B cell (primary cell): ENCODE measurements around the gene PEBP1. TPM values are rescaled to one million over a fixed set of nuclear protein-coding genes. Genes with fewer than 3 reads are reported as not detected.

Experiments used
- ATAC-seq: fragments of 200-7000 bp; cut with Tn5 transposase; one replicate; pipeline ENCODE4 v1.10.0; 2021; ENCODE audit warnings: low read depth, mild to moderate bottlenecking, moderate number of reproducible peaks, moderate library complexity
- CTCF ChIA-PET: fragments of 350-600 bp; sonication (Branson Sonifier 250); formaldehyde crosslinking; loops from one replicate; lab custom pipeline; 2021; ENCODE audit warnings: antibody characterized with exemption, inconsistent platforms; lab: Charles Lee
- POLR2A ChIA-PET: fragments of 350-600 bp; sonication (Branson Sonifier 250); formaldehyde crosslinking; loops from one replicate; lab custom pipeline; 2021; ENCODE audit warnings: antibody characterized with exemption; lab: Charles Lee
- DNase-seq: peaks from one replicate; pipeline ENCODE4 v3.0.0; 2013
- H2AFZ ChIP-seq: 2 replicates; pipeline ENCODE4 v1.6.1; 2012; ENCODE audit warnings: mild to moderate bottlenecking, low read depth, low read length; ENCODE audit not compliant: insufficient read depth, poor library complexity, severe bottlenecking
- H3K27ac ChIP-seq, 2 donors: 1 replicate in 1 of 2; 2 replicates in 1 of 2; pipeline ENCODE4 v1.5.1; 2012 to 2013; ENCODE audit warnings: low read length in 2 of 2, mild to moderate bottlenecking in 2 of 2, moderate library complexity in 1 of 2
- H3K27me3 ChIP-seq, 4 experiments: fragments of 200-600 bp in 1 of 4; sonication (generic) in 1 of 4; replicated peaks in 1 of 4; 1 replicate in 2 of 4; 2 replicates in 2 of 4; pipeline versions ENCODE4 v1.6.1 to v1.7.0; 2013 to 2016; ENCODE audit warnings: low read length in 3 of 4, mild to moderate bottlenecking in 2 of 4, mixed read lengths in 1 of 4, moderate library complexity in 1 of 4; ENCODE audit not compliant: insufficient read depth in 4 of 4, control insufficient read depth in 3 of 4; ENCODE audit errors: control extremely low read depth in 1 of 4
- H3K36me3 ChIP-seq, 2 experiments: replicated peaks in 1 of 2; 1 replicate in 1 of 2; 2 replicates in 1 of 2; pipeline versions ENCODE4 v1.6.1 to v1.7.1; 2013; ENCODE audit warnings: low read length in 1 of 2; ENCODE audit not compliant: insufficient read depth in 2 of 2, control insufficient read depth in 1 of 2; ENCODE audit errors: control extremely low read depth in 1 of 2, extremely low read depth in 1 of 2
- H3K4me1 ChIP-seq, 2 donors: fragments of 200-600 bp in 1 of 2; sonication (generic) in 1 of 2; 1 replicate in 1 of 2; 2 replicates in 1 of 2; pipeline versions ENCODE4 v1.5.1 to v1.6.1; 2013 to 2017; ENCODE audit warnings: low read length in 2 of 2; ENCODE audit not compliant: control insufficient read depth in 2 of 2, insufficient read depth in 2 of 2
- H3K4me2 ChIP-seq: replicated peaks from 2 replicates; pipeline ENCODE3; 2012; ENCODE audit warnings: mild to moderate bottlenecking, low read depth, low read length; ENCODE audit not compliant: poor library complexity, severe bottlenecking
- H3K4me3 ChIP-seq, 5 experiments: fragments of 200-600 bp in 1 of 5; sonication (generic) in 1 of 5; 1 replicate in 3 of 5; 2 replicates in 2 of 5; pipeline versions ENCODE4 v1.5.1 to v1.7.0; 2011 to 2016; ENCODE audit warnings: low read length in 4 of 5, mild to moderate bottlenecking in 4 of 5, low read depth in 2 of 5, control low read depth in 1 of 5, moderate library complexity in 1 of 5; ENCODE audit not compliant: insufficient read depth in 1 of 5; ENCODE audit errors: control extremely low read depth in 1 of 5, extremely low read depth in 1 of 5
- H3K79me2 ChIP-seq: fragments of 200-600 bp; sonication (generic); one replicate; pipeline ENCODE4 v1.6.0; 2016; ENCODE audit warnings: low read length; ENCODE audit not compliant: control insufficient read depth, insufficient read depth
- H3K9ac ChIP-seq: fragments of 200-600 bp; sonication (generic); 2 replicates; pipeline ENCODE4 v1.6.1; 2017; ENCODE audit warnings: mild to moderate bottlenecking, low read length, moderate library complexity
- H3K9me3 ChIP-seq, 3 donors: one replicate each; pipeline versions ENCODE4 v1.6.1 to v1.7.1; 2013; ENCODE audit warnings: low read length in 2 of 3; ENCODE audit not compliant: control insufficient read depth in 2 of 3, insufficient read depth in 1 of 3; ENCODE audit errors: control extremely low read depth in 1 of 3
- H4K20me1 ChIP-seq: 2 replicates; pipeline ENCODE4 v1.6.0; 2012; ENCODE audit warnings: mild to moderate bottlenecking, low read length; ENCODE audit not compliant: insufficient read depth, control insufficient read depth, poor library complexity, severe bottlenecking
- H3K27ac Mint-ChIP-seq: one replicate; pipeline ENCODE4 v1.8.0; 2021; ENCODE audit warnings: mixed read lengths
- H3K27me3 Mint-ChIP-seq: one replicate; pipeline ENCODE4 v1.8.0; 2021; ENCODE audit warnings: mixed read lengths
- H3K4me1 Mint-ChIP-seq: one replicate; pipeline ENCODE4 v1.8.0; 2021; ENCODE audit warnings: mixed read lengths
- H3K4me3 Mint-ChIP-seq: one replicate; pipeline ENCODE4 v1.8.0; 2021; ENCODE audit warnings: mixed read lengths
- H3K9me3 Mint-ChIP-seq: one replicate; pipeline ENCODE4 v1.8.0; 2022; ENCODE audit warnings: mixed read lengths; ENCODE audit not compliant: insufficient read depth
- CTCF ChIP-seq: fragments of 200-600 bp; IDR thresholded peaks from one replicate; pipeline ENCODE4 v1.8.0; 2022; ENCODE audit warnings: antibody characterized with exemption, mild to moderate bottlenecking
- EZH2 ChIP-seq: IDR thresholded peaks from 2 replicates; pipeline ENCODE4 v1.6.1; 2012; ENCODE audit warnings: borderline replicate concordance, low read depth, mild to moderate bottlenecking, moderate library complexity, low read length; ENCODE audit not compliant: insufficient read depth, poor library complexity, severe bottlenecking
- WGBS: methylation state at CpG from one replicate; pipeline ENCODE4 v1.1.5; 2013; ENCODE audit warnings: missing lambda C conversion rate; ENCODE audit not compliant: insufficient coverage; 5-methylcytosine and 5-hydroxymethylcytosine counted together
- intact Hi-C: fragments of 100-400 bp; cut with micrococcal nuclease; formaldehyde crosslinking; loops from one replicate; pipeline ENCODE4 v1.10.0; 2022
- polyA plus RNA-seq: library from polyadenylated mRNA; depleted of rRNA; stranded (reverse); fragments of >200 nt; gene quantifications from 2 replicates; pipeline ENCODE4 v1.2.3, GENCODE V29; 2012
- total RNA-seq, 2 donors: library from RNA; stranded (reverse); fragments of 120-200 nt in 1 of 2; gene quantifications; 1 replicate in 1 of 2; 2 replicates in 1 of 2; pipeline versions ENCODE4 v1.2.3 to v1.2.4, GENCODE V29; 2013 to 2022

Gene PEBP1
- total and polyA plus RNA-seq, 2 donors (not counting 1 experiment from before 2014, with no cell fraction given) = 76.6 to 106 TPM

GRCh38 chr12:118164798-118165486 is 29.0 kb downstream of the PEBP1 start:
- no peak for TF ChIP-seq EZH2
- TF ChIP-seq CTCF = peak; percentile 59
- Histone ChIP-seq H3K79me2 (no peaks in the 10 kb centered on the region), H3K36me3 (peaks cover 5 to 53% of the 10 kb centered on the region in 2 experiments), H3K9me3 (no peaks in the 10 kb centered on the region), H3K4me1 (no peaks in the 10 kb centered on the region), H3K4me3 (no peak overlapping the region), H2AFZ (no peak overlapping the region), H3K27me3 (no peaks in the 10 kb centered on the region), H3K27ac (no peak overlapping the region), H4K20me1 (no peaks in the 10 kb centered on the region), H3K4me2 (no peak overlapping the region), H3K9ac (no peak overlapping the region)
- ChIA-PET CTCF (interaction anchor here (1.0 to 4.2 kb wide), 7 partner anchors 9 to 212 kb away, joined by 3 to 62 read pairs (median 4); partner anchors contain the start of gene SUDS3), POLR2A (interaction anchor here (1.7 kb wide), 1 partner anchor 211 kb away, joined by 4 read pairs; the partner anchor contains the start of gene SUDS3)
- Mint-ChIP-seq H3K4me3 (no peak overlapping the region), H3K9me3 (no peaks in the 10 kb centered on the region), H3K27ac (no peak overlapping the region), H3K4me1 (peaks cover 12% of the 10 kb centered on the region), H3K27me3 (no peaks in the 10 kb centered on the region)
- DNase-seq = no peak
- no peak for ATAC-seq
- intact Hi-C loops = loop anchor here (1.0 kb wide), 1 partner anchor 212 kb away; no protein-coding TSS in a partner anchor
- WGBS = 85% methylated on average over 2 of the region's 6 CpGs

GRCh38 chr12:118166946-118167345 is 31.0 kb downstream of the PEBP1 start:
- H2AFZ ChIP-seq = no peak overlapping the region
- POLR2A ChIA-PET = interaction anchor here (0.6 to 0.9 kb wide), 2 partner anchors 31 to 62 kb away, joined by 3 read pairs; partner anchors contain the start of gene PEBP1
- no CpG with 5 or more reads among the region's 2 CpGs for WGBS
- no peaks in the 10 kb centered on the region for H3K79me2 ChIP-seq
- peak; percentile 60 for ATAC-seq
- no peaks in the 10 kb centered on the region for H3K9me3 ChIP-seq
- H3K4me1 ChIP-seq = no peaks in the 10 kb centered on the region
- peak overlapping the region in 1 of 2 donors; percentile 51 for H3K27ac ChIP-seq
- no peak overlapping the region for H3K4me2 ChIP-seq
- H4K20me1 ChIP-seq = no peaks in the 10 kb centered on the region
- Mint-ChIP-seq H3K27me3 (no peaks in the 10 kb centered on the region), H3K27ac (peak overlapping the region; percentile 21), H3K4me1 (peaks cover 12% of the 10 kb centered on the region), H3K9me3 (no peaks in the 10 kb centered on the region), H3K4me3 (peak overlapping the region; percentile 46)
- H3K27me3 ChIP-seq = no peaks in the 10 kb centered on the region
- DNase-seq = no peak
- H3K9ac ChIP-seq = no peak overlapping the region
- TF ChIP-seq EZH2 (no peak), CTCF (no peak)
- intact Hi-C loops = no loop called here
- CTCF ChIA-PET = interaction anchor here (0.8 to 3.0 kb wide), 3 partner anchors 11 to 210 kb away, joined by 3 to 62 read pairs (median 4); partner anchors contain the start of gene SUDS3
- no peak overlapping the region for H3K4me3 ChIP-seq
- H3K36me3 ChIP-seq = peaks cover 4 to 53% of the 10 kb centered on the region in 2 experiments
